OCI-LY1 (cell line): ENCODE data around the gene ZDHHC4.

Experiments used
- H2AFZ ChIP-seq: fragments of 200-600 bp; sonication (generic), shearing (Covaris generic); 2 replicates; pipeline ENCODE4 v1.6.0; 2014; ENCODE audit warnings: antibody characterized with exemption, mild to moderate bottlenecking, low read length
- H3F3A ChIP-seq: fragments of 200-600 bp; sonication (generic), shearing (Covaris generic); 2 replicates; pipeline ENCODE4 v1.6.0; 2014; ENCODE audit warnings: mild to moderate bottlenecking, antibody characterized with exemption, low read length, moderate library complexity; ENCODE audit not compliant: insufficient read depth
- H3K27ac ChIP-seq: fragments of 200-600 bp; sonication (generic); 2 replicates; pipeline ENCODE4 v1.5.1; 2014; ENCODE audit warnings: low read length, mixed run types, mild to moderate bottlenecking, low read depth; ENCODE audit not compliant: poor library complexity, severe bottlenecking
- H3K27me3 ChIP-seq: fragments of 200-600 bp; sonication (generic); 2 replicates; pipeline ENCODE4 v1.6.0; 2014; ENCODE audit warnings: antibody characterized with exemption, mild to moderate bottlenecking, low read length, moderate library complexity; ENCODE audit not compliant: insufficient read depth
- H3K36me3 ChIP-seq: fragments of 200-600 bp; sonication (generic); 2 replicates; pipeline ENCODE4 v1.6.1; 2014; ENCODE audit warnings: mild to moderate bottlenecking, antibody characterized with exemption, low read length, moderate library complexity, mixed read lengths; ENCODE audit not compliant: insufficient read depth
- H3K4me1 ChIP-seq: fragments of 200-600 bp; sonication (generic); 2 replicates; pipeline ENCODE4 v1.5.1; 2014; ENCODE audit warnings: mild to moderate bottlenecking, low read length, moderate library complexity; ENCODE audit not compliant: insufficient read depth, severe bottlenecking
- H3K4me2 ChIP-seq: fragments of 200-600 bp; sonication (generic), shearing (Covaris generic); 2 replicates; pipeline ENCODE4 v1.6.1; 2014; ENCODE audit warnings: low read length
- H3K4me3 ChIP-seq: fragments of 200-600 bp; sonication (generic); 2 replicates; pipeline ENCODE4 v1.5.1; 2014; ENCODE audit warnings: low read length, low read depth, mild to moderate bottlenecking, mixed read lengths; ENCODE audit not compliant: poor library complexity, severe bottlenecking
- H3K79me2 ChIP-seq: fragments of 200-600 bp; shearing (Covaris generic); 2 replicates; pipeline ENCODE4 v1.6.1; 2016; ENCODE audit warnings: mixed run types, low read length, mixed read lengths; ENCODE audit not compliant: insufficient read depth
- H3K9ac ChIP-seq: fragments of 200-600 bp; sonication (generic), shearing (Covaris generic); 2 replicates; pipeline ENCODE4 v1.6.1; 2014; ENCODE audit warnings: mild to moderate bottlenecking, low read length, mixed read lengths
- H3K9me2 ChIP-seq: fragments of 200-600 bp; sonication (generic), shearing (Covaris generic); 2 replicates; pipeline ENCODE4 v1.6.1; 2014; ENCODE audit warnings: low read depth, mild to moderate bottlenecking, low read length, mixed read lengths
- H3K9me3 ChIP-seq: fragments of 200-600 bp; shearing (Covaris generic); 2 replicates; pipeline ENCODE4 v1.6.1; 2014; ENCODE audit warnings: low read length, mixed read lengths
- H4K20me1 ChIP-seq: fragments of 200-600 bp; sonication (generic), shearing (Covaris generic); 2 replicates; pipeline ENCODE4 v1.6.0; 2016; ENCODE audit warnings: mild to moderate bottlenecking, low read length; ENCODE audit not compliant: insufficient read depth
- EZH2 ChIP-seq: fragments of 200-600 bp; sonication (generic), shearing (Covaris generic); IDR thresholded peaks from 2 replicates; pipeline ENCODE4 v1.8.0; 2017; ENCODE audit warnings: borderline replicate concordance, mixed run types, mild to moderate bottlenecking, antibody characterized with exemption, low read length, moderate library complexity, mixed read lengths
- TF ChIP-seq, protein P1 (sequence below): fragments of 200-600 bp; sonication (generic), shearing (Covaris generic); IDR thresholded peaks from 2 replicates; pipeline ENCODE4 v1.5.1; 2017; ENCODE audit warnings: mild to moderate bottlenecking, antibody characterized with exemption, low read length, moderate library complexity, mixed read lengths

Gene ZDHHC4

DNA sequence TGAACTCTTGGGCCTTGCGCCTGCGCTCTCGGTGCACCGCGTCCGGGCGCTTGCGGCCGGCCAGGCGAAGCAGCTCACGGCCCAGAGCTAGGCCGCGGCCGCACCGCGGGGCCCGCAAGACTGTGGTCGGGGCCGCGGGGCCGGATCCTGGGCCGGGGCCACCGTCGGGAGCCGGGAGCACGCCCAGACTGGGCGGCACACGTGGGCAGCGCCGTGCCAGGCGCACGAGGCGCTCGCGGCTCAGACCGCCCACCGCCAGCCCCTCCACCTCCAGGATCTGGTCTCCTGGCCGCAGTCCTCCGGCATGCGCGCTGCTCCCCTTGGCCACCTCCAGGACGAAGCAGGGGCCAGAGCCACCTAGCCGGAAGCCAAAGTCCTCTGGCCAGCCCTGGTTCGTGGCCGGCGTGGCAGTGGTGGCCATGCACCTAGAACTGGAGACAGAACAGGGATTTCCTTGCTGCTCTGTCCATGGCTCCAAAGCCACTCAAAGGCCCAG is 26.2 kb upstream of the ZDHHC4 start, which contains the start of gene GRID2IP:
Gene GRID2IP (minus strand): TSS at position 446 of the 496 bp plus-strand sequence. CDS start 25 bp downstream, at position 421.
- Histone ChIP-seq H4K20me1 (no peaks in the 10 kb centered on the region), H3K9ac (no peak within 1 kb of the TSS), H3K9me3 (no peaks in the 10 kb centered on the region), H3K9me2 (no peaks in the 10 kb centered on the region), H2AFZ (no peak within 1 kb of the TSS), H3K27ac (no peak within 1 kb of the TSS), H3K4me3 (no peak within 1 kb of the TSS), H3K79me2 (no peaks in the 10 kb centered on the region), H3K36me3 (no peaks in the 10 kb centered on the region), H3F3A (no peaks in the 10 kb centered on the region), H3K27me3 (no peaks in the 10 kb centered on the region), H3K4me1 (peaks cover 7% of the 10 kb centered on the region), H3K4me2 (no peak within 1 kb of the TSS)
- TF ChIP-seq, protein P1, sequence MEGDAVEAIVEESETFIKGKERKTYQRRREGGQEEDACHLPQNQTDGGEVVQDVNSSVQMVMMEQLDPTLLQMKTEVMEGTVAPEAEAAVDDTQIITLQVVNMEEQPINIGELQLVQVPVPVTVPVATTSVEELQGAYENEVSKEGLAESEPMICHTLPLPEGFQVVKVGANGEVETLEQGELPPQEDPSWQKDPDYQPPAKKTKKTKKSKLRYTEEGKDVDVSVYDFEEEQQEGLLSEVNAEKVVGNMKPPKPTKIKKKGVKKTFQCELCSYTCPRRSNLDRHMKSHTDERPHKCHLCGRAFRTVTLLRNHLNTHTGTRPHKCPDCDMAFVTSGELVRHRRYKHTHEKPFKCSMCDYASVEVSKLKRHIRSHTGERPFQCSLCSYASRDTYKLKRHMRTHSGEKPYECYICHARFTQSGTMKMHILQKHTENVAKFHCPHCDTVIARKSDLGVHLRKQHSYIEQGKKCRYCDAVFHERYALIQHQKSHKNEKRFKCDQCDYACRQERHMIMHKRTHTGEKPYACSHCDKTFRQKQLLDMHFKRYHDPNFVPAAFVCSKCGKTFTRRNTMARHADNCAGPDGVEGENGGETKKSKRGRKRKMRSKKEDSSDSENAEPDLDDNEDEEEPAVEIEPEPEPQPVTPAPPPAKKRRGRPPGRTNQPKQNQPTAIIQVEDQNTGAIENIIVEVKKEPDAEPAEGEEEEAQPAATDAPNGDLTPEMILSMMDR, result no peak
- TF ChIP-seq EZH2, result no peak

DNA sequence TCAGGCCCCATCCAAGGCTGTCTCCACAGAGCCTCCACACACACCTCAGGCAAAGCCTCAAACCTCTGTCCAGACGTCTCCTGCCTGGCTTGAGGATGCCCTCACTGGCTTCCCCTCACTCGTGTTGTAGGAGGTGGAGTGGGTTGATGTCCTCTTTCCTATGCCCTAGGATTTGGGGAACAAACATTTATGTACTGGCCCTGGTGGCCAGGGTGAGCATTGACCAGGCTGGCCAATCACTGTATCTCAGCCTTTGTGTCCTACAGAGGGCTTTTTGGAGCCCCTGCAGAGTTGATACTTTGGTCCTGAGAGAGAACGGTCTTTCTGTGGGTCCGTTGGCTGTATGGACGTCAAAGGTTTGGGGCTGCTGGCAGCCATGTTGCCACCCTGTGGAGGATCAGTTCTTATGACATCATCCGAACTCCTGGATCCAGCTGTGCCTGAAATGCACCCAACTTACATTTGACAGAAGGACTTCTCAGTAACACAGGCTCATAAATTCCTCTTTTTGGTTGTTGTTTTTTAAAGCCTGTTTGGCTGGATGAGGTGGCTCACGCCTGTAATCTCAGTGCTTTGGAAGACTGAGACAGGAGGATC is 23.7 kb upstream of the ZDHHC4 start:
- Histone ChIP-seq H3K79me2 (no peaks in the 10 kb centered on the region), H3K9me3 (no peaks in the 10 kb centered on the region), H3K4me1 (peaks cover 7% of the 10 kb centered on the region), H4K20me1 (no peaks in the 10 kb centered on the region), H3F3A (no peaks in the 10 kb centered on the region), H3K27ac (no peak overlapping the region), H3K4me2 (no peak overlapping the region), H3K9me2 (no peaks in the 10 kb centered on the region), H3K4me3 (no peak overlapping the region), H3K9ac (no peak overlapping the region), H2AFZ (no peak overlapping the region), H3K36me3 (no peaks in the 10 kb centered on the region), H3K27me3 (no peaks in the 10 kb centered on the region; the same call in none of the 2 replicates)
- TF ChIP-seq, protein P1, result no peak
- TF ChIP-seq EZH2, result no peak

DNA sequence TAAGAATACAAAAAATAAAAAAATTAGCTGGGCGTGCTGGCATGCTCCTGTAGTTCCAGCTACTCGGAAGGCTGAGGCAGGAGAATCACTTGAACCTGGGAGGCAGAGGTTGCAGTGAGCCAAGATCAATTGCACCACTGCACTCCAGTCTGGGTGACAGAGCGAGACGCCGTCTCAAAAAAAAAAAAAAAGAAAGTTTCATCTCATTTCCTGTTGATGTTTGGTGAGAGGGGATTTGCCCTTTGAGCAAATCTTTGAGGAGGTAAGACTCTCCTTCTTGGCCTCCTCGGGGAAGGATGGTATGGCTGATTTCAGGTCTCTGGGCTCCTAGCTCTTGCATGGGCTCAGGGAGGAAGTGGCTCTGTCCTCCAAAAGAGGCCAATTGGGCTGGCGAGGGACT is 22.4 kb upstream of the ZDHHC4 start:
- no peaks in the 10 kb centered on the region for H3K9me2 ChIP-seq
- peaks cover 7% of the 10 kb centered on the region for H3K4me1 ChIP-seq
- H3K27me3 ChIP-seq, result peaks cover 4% of the 10 kb centered on the region
- H3F3A ChIP-seq, result no peaks in the 10 kb centered on the region
- no peak overlapping the region for H3K27ac ChIP-seq
- no peaks in the 10 kb centered on the region for H3K79me2 ChIP-seq
- no peaks in the 10 kb centered on the region for H3K9me3 ChIP-seq
- no peak overlapping the region for H3K9ac ChIP-seq
- TF ChIP-seq, protein P1, result no peak
- TF ChIP-seq EZH2, result no peak
- H2AFZ ChIP-seq, result no peak overlapping the region
- H4K20me1 ChIP-seq, result no peaks in the 10 kb centered on the region
- H3K4me2 ChIP-seq, result no peak overlapping the region
- H3K4me3 ChIP-seq, result no peak overlapping the region
- no peaks in the 10 kb centered on the region for H3K36me3 ChIP-seq
